ENCODE results near the gene PITPNM3. TPM values are rescaled to one million over a fixed set of nuclear protein-coding genes. Genes with fewer than 3 reads are reported as not detected.
A peak's percentile ranks its signal among the peaks of the same experiment; 100 is the strongest.

PITPNM3 gene
- total and polyA plus RNA-seq, 2 of the 13 experiments (the other 11 are each of a cell fraction or from before 2014, with no cell fraction given) = 0.13 to 0.29 TPM

DNA sequence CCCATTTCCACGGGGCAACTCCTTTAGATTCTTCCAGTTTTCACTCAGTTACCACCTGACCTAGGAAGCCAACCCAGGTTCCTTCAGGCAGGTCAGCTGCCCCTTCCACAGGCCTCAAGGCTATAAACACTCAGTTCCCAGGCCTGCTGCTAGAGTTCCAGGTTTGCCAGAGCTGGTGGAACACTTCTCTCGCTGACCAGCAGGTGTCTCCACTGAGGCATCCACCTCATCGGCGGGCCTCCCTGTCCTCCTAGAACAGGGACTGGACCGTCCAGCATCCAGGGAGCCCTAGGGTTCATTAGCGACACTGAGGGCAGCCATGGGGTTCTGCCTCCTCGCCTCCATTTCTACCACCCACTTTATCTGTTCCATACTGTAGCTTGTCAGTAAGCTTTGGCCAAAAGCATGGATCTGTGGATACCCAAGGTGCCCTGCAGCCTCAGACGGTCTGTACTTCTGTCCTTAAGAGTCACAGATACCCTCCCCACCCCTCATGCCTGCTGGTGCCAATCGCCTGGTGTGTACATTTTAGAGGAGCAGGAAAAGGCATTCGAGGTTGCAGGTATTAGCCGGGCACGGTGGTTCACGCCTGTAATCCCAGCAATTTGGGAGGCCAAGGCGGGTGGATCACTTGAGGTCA lies 83.1 kb downstream of the PITPNM3 start (continued):
- TF ChIP-seq NR2F6 (IDR thresholded peaks at IDR 0.05) (no peak), NR2F6 (CRISPR knock-in tag; IDR thresholded peaks at IDR 0.05) (0 out of 2 replicates have a peak, but pooled peaks have one; percentile 13)

DNA sequence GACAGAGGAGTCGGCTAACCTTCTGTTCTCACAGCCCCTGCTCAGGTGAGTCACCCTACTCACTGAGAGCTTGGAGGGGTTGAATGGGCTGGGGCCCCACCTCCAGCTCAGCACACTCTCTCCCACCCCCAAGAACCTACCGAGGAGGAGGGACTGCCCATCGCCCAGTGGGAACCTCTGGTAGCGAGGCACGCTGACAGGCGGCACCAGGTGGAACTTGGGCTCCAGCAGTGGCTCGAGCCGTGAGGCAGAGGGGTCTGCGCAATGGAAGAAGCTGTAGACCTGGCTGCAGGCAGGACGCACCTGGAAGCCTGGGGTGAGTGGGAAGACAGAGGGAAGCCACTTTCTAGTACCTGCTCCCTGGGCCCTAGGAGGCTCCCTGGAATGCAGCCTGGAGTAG lies 83.8 kb downstream of the PITPNM3 start:
- in situ Hi-C loops (cut with HindIII; ENCODE audit: extremely low pct_ligation_motif_present, low pct_unique_long_range_greater_than_20kb) = loop anchor here (5.0 kb wide), 1 partner anchor 170 kb away; the partner anchor contains the start of genes KIAA0753 and TXNDC17
- WGBS (ENCODE audit: low lambda C conversion rate) = 40% methylated on average over 1 of the region's 10 CpGs
- Histone ChIP-seq H3K4me3 (replicated peaks in 1 of 3; ENCODE audit: insufficient read depth in 1 of 3, low read depth in 2 of 3, low read length in 3 of 3) (no peak overlapping the region), H3K79me2 (ENCODE audit: insufficient read depth, low read length) (no peaks in the 10 kb centered on the region), H3K27me3 (ENCODE audit: control insufficient read depth in 1 of 2, insufficient read depth in 2 of 2, low read length in 2 of 2) (no peaks in the 10 kb centered on the region), H3K36me3 (replicated peaks in 1 of 2; ENCODE audit: control insufficient read depth in 1 of 2, insufficient read depth in 2 of 2, low read length in 2 of 2) (no peaks in the 10 kb centered on the region), H3K9ac (ENCODE audit: insufficient read depth, low read depth, low read length) (no peak overlapping the region), H4K20me1 (ENCODE audit: insufficient read depth, low read length) (no peaks in the 10 kb centered on the region), H3K4me1 (ENCODE audit: insufficient read depth, low read length) (no peaks in the 10 kb centered on the region), H3K9me3 (ENCODE audit: low read length) (no peaks in the 10 kb centered on the region; the same call in 1 of the 2 replicates), H2AFZ (ENCODE audit: low read length) (no peak overlapping the region), H3K27ac (ENCODE audit: extremely low read length, insufficient read depth, low read length) (no peak overlapping the region), H3K4me2 (ENCODE audit: low read depth, low read length) (no peak overlapping the region)
- no peak for DNase-seq (ENCODE audit: low spot score)
- no peak for FAIRE-seq
- no TSS peak for BruUV-seq (replicated peaks)
- intact Hi-C loops (cut with micrococcal nuclease; ENCODE audit: unreplicated experiment) = loop anchor here (2.0 to 10.0 kb wide), 3 partner anchors 82 to 176 kb away; partner anchors contain the start of genes KIAA0753, PITPNM3 and TXNDC17
- peak; percentile 21; the same call in 2 of the 3 replicates for ATAC-seq
- ChIA-PET POLR2A (no interaction called here), CTCF (ENCODE audit: low intra/inter-chr PET ratio, low total read pairs) (interaction anchor here (0.8 kb wide), 1 partner anchor 532 kb away, joined by 5 read pairs; no protein-coding TSS in a partner anchor)
- TF ChIP-seq, protein P1, sequence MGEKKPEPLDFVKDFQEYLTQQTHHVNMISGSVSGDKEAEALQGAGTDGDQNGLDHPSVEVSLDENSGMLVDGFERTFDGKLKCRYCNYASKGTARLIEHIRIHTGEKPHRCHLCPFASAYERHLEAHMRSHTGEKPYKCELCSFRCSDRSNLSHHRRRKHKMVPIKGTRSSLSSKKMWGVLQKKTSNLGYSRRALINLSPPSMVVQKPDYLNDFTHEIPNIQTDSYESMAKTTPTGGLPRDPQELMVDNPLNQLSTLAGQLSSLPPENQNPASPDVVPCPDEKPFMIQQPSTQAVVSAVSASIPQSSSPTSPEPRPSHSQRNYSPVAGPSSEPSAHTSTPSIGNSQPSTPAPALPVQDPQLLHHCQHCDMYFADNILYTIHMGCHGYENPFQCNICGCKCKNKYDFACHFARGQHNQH (CRISPR knock-in tag; IDR thresholded peaks at IDR 0.05) = no peak
- TF ChIP-seq RFXANK (CRISPR knock-in tag; IDR thresholded peaks at IDR 0.05) = no peak

Data from HepG2 (cell line).